ENCODE data around the gene CDR2. TPM values are rescaled to one million over a fixed set of nuclear protein-coding genes. Genes with fewer than 3 reads are reported as not detected.

CDR2 gene
- total RNA-seq, 1 experiment from 2014 or later = 14.7 TPM

- H3K27ac ChIP-seq (ENCODE audit: low read length) = no peak overlapping the region
- CTCF ChIA-PET = no interaction called here
- H3K79me2 ChIP-seq (ENCODE audit: low read length) = peaks cover 6% of the 10 kb centered on the region; the same call in 1 of the 2 replicates
- ATAC-seq = no peak
- no peak overlapping the region for H3K4me3 ChIP-seq (ENCODE audit: low read length)
- H3K36me3 ChIP-seq (ENCODE audit: low read depth, low read length) = peaks cover 15% of the 10 kb centered on the region
- no peaks in the 10 kb centered on the region for H4K20me1 ChIP-seq (ENCODE audit: low read length)
- H3K4me2 ChIP-seq (ENCODE audit: low read length) = no peak overlapping the region
- H3F3A ChIP-seq (ENCODE audit: low read length, unreplicated experiment) = no peaks in the 10 kb centered on the region
- TF ChIP-seq EZH2phosphoT487 (IDR thresholded peaks at IDR 0.05; ENCODE audit: borderline replicate concordance, low read length) (no peak), EZH2 (IDR thresholded peaks at IDR 0.05; ENCODE audit: low read length, unreplicated experiment) (no peak)
- TF ChIP-seq, protein P1, sequence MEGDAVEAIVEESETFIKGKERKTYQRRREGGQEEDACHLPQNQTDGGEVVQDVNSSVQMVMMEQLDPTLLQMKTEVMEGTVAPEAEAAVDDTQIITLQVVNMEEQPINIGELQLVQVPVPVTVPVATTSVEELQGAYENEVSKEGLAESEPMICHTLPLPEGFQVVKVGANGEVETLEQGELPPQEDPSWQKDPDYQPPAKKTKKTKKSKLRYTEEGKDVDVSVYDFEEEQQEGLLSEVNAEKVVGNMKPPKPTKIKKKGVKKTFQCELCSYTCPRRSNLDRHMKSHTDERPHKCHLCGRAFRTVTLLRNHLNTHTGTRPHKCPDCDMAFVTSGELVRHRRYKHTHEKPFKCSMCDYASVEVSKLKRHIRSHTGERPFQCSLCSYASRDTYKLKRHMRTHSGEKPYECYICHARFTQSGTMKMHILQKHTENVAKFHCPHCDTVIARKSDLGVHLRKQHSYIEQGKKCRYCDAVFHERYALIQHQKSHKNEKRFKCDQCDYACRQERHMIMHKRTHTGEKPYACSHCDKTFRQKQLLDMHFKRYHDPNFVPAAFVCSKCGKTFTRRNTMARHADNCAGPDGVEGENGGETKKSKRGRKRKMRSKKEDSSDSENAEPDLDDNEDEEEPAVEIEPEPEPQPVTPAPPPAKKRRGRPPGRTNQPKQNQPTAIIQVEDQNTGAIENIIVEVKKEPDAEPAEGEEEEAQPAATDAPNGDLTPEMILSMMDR (conservative IDR thresholded peaks at IDR 0.05; ENCODE audit: low read depth, low read length) = no peak
- DNase-seq = no peak
- intact Hi-C loops (cut with micrococcal nuclease) = no loop called here
- POLR2A ChIA-PET (ENCODE audit: unreplicated experiment) = no interaction called here
- no peaks in the 10 kb centered on the region for H3K9me3 ChIP-seq (ENCODE audit: low read length)
- no peak overlapping the region for H3K9ac ChIP-seq (ENCODE audit: low read length)
- no peak overlapping the region for H2AFZ ChIP-seq (ENCODE audit: low read length)
- H3K4me1 ChIP-seq (ENCODE audit: insufficient read depth, low read length) = no peaks in the 10 kb centered on the region
- H3K27me3 ChIP-seq (ENCODE audit: low read length) = no peaks in the 10 kb centered on the region
- H3K9me2 ChIP-seq (replicated peaks; ENCODE audit: low read length) = no peaks in the 10 kb centered on the region
- BruUV-seq (replicated peaks) = no TSS peak
Observed at GRCh38 chr16:22307838-22308237, 66.6 kb downstream of the CDR2 start.

DNA sequence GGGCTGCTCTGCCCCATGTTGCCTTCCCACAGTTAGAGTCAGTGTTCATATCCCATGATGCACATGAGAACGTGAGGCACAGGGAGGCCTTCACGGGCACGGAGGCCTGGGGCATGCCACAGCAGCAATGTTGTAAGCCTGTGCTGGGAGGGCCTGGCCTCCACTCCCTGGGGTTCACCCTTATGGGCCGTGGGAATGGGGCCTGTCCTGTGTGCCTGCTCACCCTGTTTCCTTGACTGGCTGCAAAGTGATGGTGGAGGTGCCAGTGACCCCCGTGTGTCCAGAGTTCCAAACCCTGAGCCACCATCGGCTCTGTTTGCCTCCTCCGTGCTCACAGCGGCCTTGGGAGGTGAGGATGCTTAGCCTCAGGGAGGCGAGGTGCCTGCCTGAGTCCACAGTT lies 67.6 kb downstream of the CDR2 start:
- Histone ChIP-seq H3K4me3 (ENCODE audit: low read length) (no peak overlapping the region), H3K27ac (ENCODE audit: low read length) (no peak overlapping the region), H3K9me3 (ENCODE audit: low read length) (no peaks in the 10 kb centered on the region), H4K20me1 (ENCODE audit: low read length) (no peaks in the 10 kb centered on the region), H3K36me3 (ENCODE audit: low read depth, low read length) (peaks cover 21% of the 10 kb centered on the region), H3K4me2 (ENCODE audit: low read length) (no peak overlapping the region), H3K4me1 (ENCODE audit: insufficient read depth, low read length) (no peaks in the 10 kb centered on the region), H3K79me2 (ENCODE audit: low read length) (peaks cover 16% of the 10 kb centered on the region), H3K9ac (ENCODE audit: low read length) (no peak overlapping the region), H2AFZ (ENCODE audit: low read length) (no peak overlapping the region), H3K27me3 (ENCODE audit: low read length) (no peaks in the 10 kb centered on the region), H3K9me2 (replicated peaks; ENCODE audit: low read length) (no peaks in the 10 kb centered on the region), H3F3A (ENCODE audit: low read length, unreplicated experiment) (no peaks in the 10 kb centered on the region)
- no TSS peak for BruUV-seq (replicated peaks)
- TF ChIP-seq, protein P1 (conservative IDR thresholded peaks at IDR 0.05; ENCODE audit: low read depth, low read length) = no peak
- TF ChIP-seq EZH2phosphoT487 (IDR thresholded peaks at IDR 0.05; ENCODE audit: borderline replicate concordance, low read length) (no peak), EZH2 (IDR thresholded peaks at IDR 0.05; ENCODE audit: low read length, unreplicated experiment) (no peak)
- ATAC-seq = no peak
- intact Hi-C loops (cut with micrococcal nuclease) = no loop called here
- ChIA-PET POLR2A (ENCODE audit: unreplicated experiment) (no interaction called here), CTCF (no interaction called here)
- no peak for DNase-seq

- TF ChIP-seq EZH2phosphoT487 (IDR thresholded peaks at IDR 0.05; ENCODE audit: borderline replicate concordance, low read length) (no peak), EZH2 (IDR thresholded peaks at IDR 0.05; ENCODE audit: low read length, unreplicated experiment) (no peak)
- TF ChIP-seq, protein P1 (conservative IDR thresholded peaks at IDR 0.05; ENCODE audit: low read depth, low read length) = no peak
- peaks cover 14% of the 10 kb centered on the region for H3K36me3 ChIP-seq (ENCODE audit: low read depth, low read length)
Observed at GRCh38 chr16:22304411-22304810, 70.0 kb downstream of the CDR2 start.

More at GRCh38 chr16:22304411-22304810, 70.0 kb downstream of the CDR2 start:
- H3K27me3 ChIP-seq (ENCODE audit: low read length) = no peaks in the 10 kb centered on the region
- no peaks in the 10 kb centered on the region for H3K9me2 ChIP-seq (replicated peaks; ENCODE audit: low read length)
- H3K79me2 ChIP-seq (ENCODE audit: low read length) = peaks cover 39% of the 10 kb centered on the region
- no peak for DNase-seq
- no peak overlapping the region for H3K4me3 ChIP-seq (ENCODE audit: low read length)
- no peak overlapping the region for H2AFZ ChIP-seq (ENCODE audit: low read length)
- H3K9ac ChIP-seq (ENCODE audit: low read length) = no peak overlapping the region
- BruUV-seq (replicated peaks) = no TSS peak
- no peak overlapping the region for H3K4me2 ChIP-seq (ENCODE audit: low read length)
- no peaks in the 10 kb centered on the region for H3K4me1 ChIP-seq (ENCODE audit: insufficient read depth, low read length)
- CTCF ChIA-PET = no interaction called here
- no peaks in the 10 kb centered on the region for H3K9me3 ChIP-seq (ENCODE audit: low read length)
- ATAC-seq = no peak
- intact Hi-C loops (cut with micrococcal nuclease) = no loop called here
- no peak overlapping the region for H3K27ac ChIP-seq (ENCODE audit: low read length)
- no peaks in the 10 kb centered on the region for H3F3A ChIP-seq (ENCODE audit: low read length, unreplicated experiment)
- H4K20me1 ChIP-seq (ENCODE audit: low read length) = peaks cover 7% of the 10 kb centered on the region; the same call in 1 of the 2 replicates
- POLR2A ChIA-PET (ENCODE audit: unreplicated experiment) = no interaction called here
